Head of caudate nucleus (tissue), 42 donors: ENCODE results near the gene SEC14L1.
"Not testable (repeated sequence)": the region's sequence is repeated elsewhere in the genome, so short reads cannot be mapped to it uniquely, and the experiment has no call there.

Experiments
- DNase-seq, 42 donors: peaks; one replicate each; pipeline versions ENCODE4 v3.0.0 to v3.0.0-alpha.2; 2020 to 2021; ENCODE audit warnings: mixed read lengths in 7 of 42
- intact Hi-C: fragments of 100-400 bp; cut with DNase I; formaldehyde crosslinking; loops from one replicate; pipeline ENCODE4 v1.15.0; 2022

Gene SEC14L1

GRCh38 chr17:77140878-77141767 is at the start of gene SEC14L1:
TSS of gene SEC14L1 (plus strand) at chr17:77140969. CDS start at chr17:77143597, 2,628 bp downstream.
- intact Hi-C loops: loop anchor here (5.0 kb wide), 2 partner anchors 44 to 71 kb away; no protein-coding TSS in a partner anchor
- peak in 14 of 42 donors; percentile 25 to 72 (median 48) for DNase-seq

- DNase-seq: no peak
- intact Hi-C loops: loop anchor here (10.0 kb wide), 1 partner anchor 123 kb away; no protein-coding TSS in a partner anchor
Observed at GRCh38 chr17:77092025-77092424, 48.7 kb upstream of the SEC14L1 start.

- intact Hi-C loops: loop anchor here (5.0 to 10.0 kb wide), 2 partner anchors 47 to 119 kb away; partner anchors contain the start of gene SEC14L1
- DNase-seq: no peak
Observed at GRCh38 chr17:77095461-77095860, 45.3 kb upstream of the SEC14L1 start.

GRCh38 chr17:77096570-77097214 is 44.1 kb upstream of the SEC14L1 start:
- intact Hi-C loops: loop anchor here (5.0 to 10.0 kb wide), 2 partner anchors 46 to 118 kb away; partner anchors contain the start of gene SEC14L1
- DNase-seq: peak in 1 of 42 donors; percentile 37

- peak in 2 of 42 donors; percentile 16 to 40 for DNase-seq
- intact Hi-C loops: loop anchor here (5.0 to 10.0 kb wide), 2 partner anchors 45 to 117 kb away; partner anchors contain the start of gene SEC14L1
Observed at GRCh38 chr17:77097631-77098180, 43.1 kb upstream of the SEC14L1 start.

- intact Hi-C loops: loop anchor here (5.0 to 10.0 kb wide), 2 partner anchors 43 to 116 kb away; partner anchors contain the start of gene SEC14L1
Observed at GRCh38 chr17:77098884-77099545, 41.8 kb upstream of the SEC14L1 start.

GRCh38 chr17:77099997-77100396 is 40.8 kb upstream of the SEC14L1 start:
- DNase-seq: peak in 39 of 42 donors; percentile 26 to 77 (median 55)
- intact Hi-C loops: loop anchor here (5.0 to 10.0 kb wide), 2 partner anchors 42 to 115 kb away; partner anchors contain the start of gene SEC14L1

More at GRCh38 chr17:77098884-77099545, 41.8 kb upstream of the SEC14L1 start:
- DNase-seq: peak in 41 of 42 donors; percentile 42 to 94 (median 80)

GRCh38 chr17:77101521-77102410 is 39.0 kb upstream of the SEC14L1 start:
- intact Hi-C loops: no loop called here
- DNase-seq: no peak

GRCh38 chr17:77102411-77103134 is 38.2 kb upstream of the SEC14L1 start:
- DNase-seq, intact Hi-C loops: not testable (repeated sequence)

- intact Hi-C loops: no loop called here
Observed at GRCh38 chr17:77105706-77106105, 35.1 kb upstream of the SEC14L1 start.

GRCh38 chr17:77106874-77107358 is 33.9 kb upstream of the SEC14L1 start:
- intact Hi-C loops: no loop called here
- no peak for DNase-seq

More at GRCh38 chr17:77105706-77106105, 35.1 kb upstream of the SEC14L1 start:
- no peak for DNase-seq

- DNase-seq: no peak
- intact Hi-C loops: no loop called here
Observed at GRCh38 chr17:77107506-77108433, 33.0 kb upstream of the SEC14L1 start.

- intact Hi-C loops: no loop called here
- no peak for DNase-seq
Observed at GRCh38 chr17:77109159-77109759, 31.5 kb upstream of the SEC14L1 start.

GRCh38 chr17:77109764-77110359 is 30.9 kb upstream of the SEC14L1 start:
- peak in 2 of 42 donors; percentile 19 to 35 for DNase-seq
- intact Hi-C loops: no loop called here
